Neural progenitor cell (in vitro differentiated cells): ENCODE measurements around the gene CANT1.

Experiments
- CTCF ChIP-seq: fragments of 200-600 bp; sonication (generic); IDR thresholded peaks from 2 replicates; pipeline ENCODE4 v1.5.1; 2017; ENCODE audit warnings: antibody characterized with exemption, mild to moderate bottlenecking
- EZH2 ChIP-seq: fragments of 200-600 bp; sonication (generic); IDR thresholded peaks from 2 replicates; pipeline ENCODE4 v1.6.1; 2017; ENCODE audit warnings: antibody characterized with exemption, mild to moderate bottlenecking, moderate library complexity

DNA sequence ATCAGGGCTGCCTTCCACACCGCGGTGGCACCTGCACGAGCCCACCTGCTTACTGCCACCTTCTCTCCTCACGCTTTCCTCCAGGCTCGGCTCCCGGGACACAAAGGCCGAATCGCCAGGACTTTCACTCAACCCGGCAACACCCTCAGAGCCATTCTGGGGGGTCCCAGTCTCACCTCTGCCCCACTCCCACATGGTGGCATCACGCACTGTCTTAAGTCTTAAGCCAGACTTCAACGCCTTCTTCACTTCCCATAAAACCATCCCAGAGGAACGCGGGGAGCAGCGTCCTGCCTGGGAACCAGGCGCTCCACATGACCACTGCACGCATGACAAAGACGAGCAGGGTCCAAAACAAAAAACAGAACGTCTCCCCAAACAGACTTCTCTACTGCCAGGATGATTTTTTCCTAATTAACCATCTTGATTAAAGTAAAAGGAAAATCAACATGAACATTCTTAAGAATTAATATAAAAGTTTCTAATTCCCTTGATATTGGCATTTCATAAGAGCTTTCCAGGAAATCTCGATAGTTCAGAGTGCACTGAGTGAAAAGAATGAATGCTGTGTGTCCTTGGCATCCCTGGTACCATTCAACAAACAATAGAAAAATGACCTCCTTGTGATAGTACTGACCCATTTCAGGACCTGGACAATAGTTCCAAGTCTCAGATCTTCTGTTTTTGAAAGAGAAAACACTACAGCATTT lies 2.6 kb downstream of the CANT1 start:
- TF ChIP-seq CTCF = no peak
- TF ChIP-seq EZH2 = no peak
